ENCODE results near the gene ACER3.

GRCh38 chr11:77044886-77045285, 184.2 kb downstream of the ACER3 start:
- TF ChIP-seq POLR2A (IDR thresholded peaks at IDR 0.05) (no peak), CTCF (IDR thresholded peaks at IDR 0.05) (no peak)
